ENCODE results near the gene SEPTIN12. TPM values are rescaled to one million over a fixed set of nuclear protein-coding genes. Genes with fewer than 3 reads are reported as not detected.

The SEPTIN12 gene
- total RNA-seq, 2 experiments from 2014 or later = not detected

DNA sequence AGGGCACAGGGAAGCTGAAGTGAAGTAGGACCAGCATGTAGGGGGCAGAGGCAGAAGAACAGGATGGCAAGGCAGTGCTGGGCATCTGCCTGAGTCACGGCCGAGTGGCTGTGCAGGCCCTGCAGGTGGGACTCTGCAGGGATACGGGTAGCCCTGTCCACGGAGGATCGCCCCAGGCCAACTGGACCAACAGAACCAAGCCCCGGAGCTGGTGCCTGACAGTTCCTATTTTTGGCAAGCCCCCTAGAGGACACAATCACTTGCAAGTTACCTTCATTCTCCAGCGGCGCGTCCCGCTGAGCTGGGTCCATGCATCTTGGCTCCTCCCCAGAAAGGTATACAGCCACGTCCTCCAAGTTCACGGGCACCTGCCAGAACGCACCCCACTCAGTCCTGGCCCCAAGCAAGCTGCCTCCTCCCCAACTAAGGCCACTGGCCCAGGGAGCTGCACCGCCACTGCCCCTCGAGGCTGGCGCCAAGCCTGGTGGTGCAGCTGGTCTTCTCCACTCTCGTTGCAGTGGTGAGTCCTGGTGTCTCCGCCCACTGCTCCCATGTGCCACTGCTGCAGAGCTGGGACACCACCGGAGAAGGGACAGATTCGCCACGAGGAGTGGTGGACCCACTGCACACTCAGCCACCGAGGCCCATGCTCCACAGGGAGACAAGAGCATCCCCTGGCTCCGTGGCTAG, 27.8 kb downstream of the SEPTIN12 start:
- DNase-seq = no peak
- H3K4me1 Mint-ChIP-seq = no peaks in the 10 kb centered on the region
- no peaks in the 10 kb centered on the region for H3K27me3 Mint-ChIP-seq
- H3K27ac Mint-ChIP-seq = no peak overlapping the region
- H3K9me3 Mint-ChIP-seq = no peaks in the 10 kb centered on the region
- H3K36me3 Mint-ChIP-seq = peaks cover 14% of the 10 kb centered on the region
- no peak overlapping the region for H3K4me3 Mint-ChIP-seq

- Mint-ChIP-seq H3K4me3 (no peak overlapping the region), H3K9me3 (no peaks in the 10 kb centered on the region), H3K27ac (no peak overlapping the region), H3K4me1 (no peaks in the 10 kb centered on the region), H3K27me3 (no peaks in the 10 kb centered on the region), H3K36me3 (peaks cover 20% of the 10 kb centered on the region)
- no peak for DNase-seq
Observed at GRCh38 chr16:4755687-4756086, 32.5 kb downstream of the SEPTIN12 start.

DNA sequence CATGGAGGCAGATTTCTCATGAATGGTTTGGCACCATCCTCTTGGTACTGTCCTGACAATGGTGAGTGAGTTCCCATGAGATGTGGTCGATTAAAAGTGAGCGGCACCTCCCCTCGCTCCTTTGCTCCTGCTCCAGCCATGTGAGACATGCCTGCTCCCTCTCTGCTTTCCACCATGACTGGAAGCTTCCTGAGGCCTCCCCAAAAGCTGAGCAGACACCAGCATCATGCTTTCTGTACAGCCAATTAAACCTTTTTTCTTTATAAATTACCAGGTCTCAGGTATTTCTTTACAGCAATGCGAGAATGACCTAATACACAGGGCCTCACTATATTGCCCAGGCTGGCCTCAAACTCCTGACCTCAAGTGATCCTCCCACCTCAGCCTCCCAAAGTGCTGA, 33.3 kb downstream of the SEPTIN12 start:
- Mint-ChIP-seq H3K27ac (no peak overlapping the region), H3K4me3 (no peak overlapping the region), H3K36me3 (peaks cover 18% of the 10 kb centered on the region), H3K4me1 (no peaks in the 10 kb centered on the region), H3K9me3 (no peaks in the 10 kb centered on the region), H3K27me3 (no peaks in the 10 kb centered on the region)
- DNase-seq = no peak

GRCh38 chr16:4753227-4753626, 34.9 kb downstream of the SEPTIN12 start:
- no peak overlapping the region for H3K27ac Mint-ChIP-seq
- no peaks in the 10 kb centered on the region for H3K9me3 Mint-ChIP-seq
- no peak for DNase-seq
- H3K36me3 Mint-ChIP-seq = peaks cover 15% of the 10 kb centered on the region
- H3K4me3 Mint-ChIP-seq = no peak overlapping the region
- no peaks in the 10 kb centered on the region for H3K27me3 Mint-ChIP-seq
- H3K4me1 Mint-ChIP-seq = peaks cover 6% of the 10 kb centered on the region

DNA sequence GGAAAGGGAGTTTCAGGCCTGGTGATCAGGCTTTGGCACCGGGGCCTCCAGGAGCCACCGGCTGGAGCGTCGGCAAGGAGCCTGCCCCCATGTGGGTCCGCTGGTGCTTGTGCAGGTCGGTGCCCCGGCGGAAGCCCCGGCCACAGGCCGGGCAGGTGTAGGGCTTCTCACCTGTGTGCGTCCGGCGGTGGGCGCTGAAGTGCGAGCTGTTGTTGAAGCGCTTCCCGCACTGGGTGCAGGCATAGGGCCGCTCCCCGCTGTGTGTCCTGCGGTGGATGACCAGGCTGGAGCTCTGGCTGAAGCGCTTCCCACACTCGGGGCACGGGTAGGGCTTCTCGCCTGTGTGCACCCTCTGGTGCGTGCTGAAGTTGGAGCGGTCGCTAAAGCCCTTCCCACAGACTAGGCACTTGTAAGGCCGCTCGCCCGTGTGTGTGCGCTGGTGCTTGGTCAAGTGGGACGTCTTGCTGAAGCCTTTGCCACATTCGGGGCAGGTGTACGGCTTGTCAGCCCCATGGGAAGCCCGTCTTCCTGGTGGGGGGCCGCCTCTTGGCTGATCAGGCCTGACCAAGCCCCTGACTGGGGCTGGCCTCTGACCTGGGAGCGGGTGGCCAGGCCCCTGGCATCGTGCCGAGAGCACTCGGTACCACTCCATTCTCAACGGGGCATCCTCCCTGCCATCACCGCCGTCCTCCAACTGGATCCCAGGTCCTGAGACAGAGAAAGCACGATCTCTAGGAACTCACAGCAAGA, 35.6 kb downstream of the SEPTIN12 start:
- Mint-ChIP-seq H3K4me1 (peaks cover 13% of the 10 kb centered on the region), H3K27ac (no peak overlapping the region), H3K27me3 (no peaks in the 10 kb centered on the region), H3K4me3 (no peak overlapping the region), H3K9me3 (no peaks in the 10 kb centered on the region), H3K36me3 (peaks cover 15% of the 10 kb centered on the region)
- no peak for DNase-seq

- H3K27ac Mint-ChIP-seq = no peak overlapping the region
Observed at GRCh38 chr16:4750896-4751295, 37.2 kb downstream of the SEPTIN12 start.

DNA sequence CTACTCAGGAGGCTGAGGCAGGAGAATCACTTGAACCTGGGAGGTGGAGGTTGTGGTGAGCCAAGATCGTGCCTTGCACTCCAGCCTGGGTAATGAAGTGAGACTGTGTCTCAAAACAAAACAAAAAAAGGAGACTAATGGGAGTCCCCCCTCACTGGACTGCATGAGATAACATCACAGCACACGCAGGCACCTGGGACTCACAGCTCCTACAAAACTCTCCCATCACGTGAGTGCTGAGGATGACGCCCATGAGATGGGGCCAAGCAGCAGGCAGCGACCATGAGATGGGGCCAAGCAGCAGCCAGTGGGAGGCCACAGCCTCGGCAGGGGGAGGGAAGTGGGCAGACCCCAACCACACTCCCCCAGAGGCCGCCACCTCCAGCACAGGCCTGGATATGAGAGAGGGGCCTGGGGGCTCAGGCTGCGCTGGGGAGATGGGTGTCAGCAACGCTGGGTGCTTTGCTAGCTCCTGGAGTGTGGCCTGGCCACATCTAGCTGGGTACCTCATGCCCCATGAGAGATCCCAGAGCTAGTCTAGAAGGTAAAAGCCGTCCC, 38.4 kb downstream of the SEPTIN12 start:
- no peaks in the 10 kb centered on the region for H3K9me3 Mint-ChIP-seq
- DNase-seq = no peak
- no peak overlapping the region for H3K27ac Mint-ChIP-seq
- no peaks in the 10 kb centered on the region for H3K27me3 Mint-ChIP-seq
- no peak overlapping the region for H3K4me3 Mint-ChIP-seq
- H3K4me1 Mint-ChIP-seq = peaks cover 27% of the 10 kb centered on the region
- H3K36me3 Mint-ChIP-seq = peaks cover 4% of the 10 kb centered on the region

More at GRCh38 chr16:4750896-4751295, 37.2 kb downstream of the SEPTIN12 start:
- H3K27me3 Mint-ChIP-seq = no peaks in the 10 kb centered on the region
- DNase-seq = no peak
- peaks cover 14% of the 10 kb centered on the region for H3K36me3 Mint-ChIP-seq
- H3K4me1 Mint-ChIP-seq = peaks cover 27% of the 10 kb centered on the region
- no peak overlapping the region for H3K4me3 Mint-ChIP-seq
- no peaks in the 10 kb centered on the region for H3K9me3 Mint-ChIP-seq

DNA sequence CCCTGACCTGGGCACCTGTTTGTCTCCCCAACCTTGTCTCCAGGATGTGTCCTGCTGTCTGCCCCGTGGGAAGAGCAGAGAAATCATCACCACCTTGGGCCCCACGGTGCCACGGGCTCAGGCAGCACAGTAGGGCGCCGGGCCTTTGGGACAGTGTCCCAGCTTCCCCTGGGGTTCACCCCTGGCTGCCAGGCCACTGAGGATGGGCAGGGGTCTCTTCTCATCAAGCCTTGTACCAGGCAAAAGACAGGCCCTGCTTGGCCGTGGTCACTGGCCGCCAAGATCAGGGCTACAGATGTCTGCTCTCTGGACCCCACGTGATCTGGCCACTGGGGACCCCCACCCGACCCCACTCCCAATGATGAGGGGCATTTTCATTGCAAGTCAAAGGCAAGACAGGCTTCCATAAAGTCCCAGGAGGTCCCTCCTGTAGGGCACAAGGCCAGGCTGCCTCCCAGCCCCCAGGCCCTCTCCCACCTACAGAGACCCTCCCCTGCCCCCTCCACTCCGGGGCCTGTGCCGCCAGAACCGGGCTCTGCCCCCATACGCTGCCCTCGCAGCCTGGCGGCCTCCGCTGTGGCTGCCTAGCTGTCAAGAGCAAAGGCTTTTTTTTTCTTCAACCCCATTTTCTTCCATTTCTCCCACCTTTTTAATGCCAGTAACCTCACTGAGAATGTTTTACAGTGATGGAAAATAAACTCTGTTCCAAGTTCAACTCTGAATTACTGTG, 39.3 kb downstream of the SEPTIN12 start:
- DNase-seq = no peak
- peaks cover 27% of the 10 kb centered on the region for H3K4me1 Mint-ChIP-seq
- peaks cover 2% of the 10 kb centered on the region for H3K36me3 Mint-ChIP-seq
- H3K27me3 Mint-ChIP-seq = no peaks in the 10 kb centered on the region
- H3K4me3 Mint-ChIP-seq = no peak overlapping the region
- H3K27ac Mint-ChIP-seq = peak overlapping the region; percentile 88
- no peaks in the 10 kb centered on the region for H3K9me3 Mint-ChIP-seq

DNA sequence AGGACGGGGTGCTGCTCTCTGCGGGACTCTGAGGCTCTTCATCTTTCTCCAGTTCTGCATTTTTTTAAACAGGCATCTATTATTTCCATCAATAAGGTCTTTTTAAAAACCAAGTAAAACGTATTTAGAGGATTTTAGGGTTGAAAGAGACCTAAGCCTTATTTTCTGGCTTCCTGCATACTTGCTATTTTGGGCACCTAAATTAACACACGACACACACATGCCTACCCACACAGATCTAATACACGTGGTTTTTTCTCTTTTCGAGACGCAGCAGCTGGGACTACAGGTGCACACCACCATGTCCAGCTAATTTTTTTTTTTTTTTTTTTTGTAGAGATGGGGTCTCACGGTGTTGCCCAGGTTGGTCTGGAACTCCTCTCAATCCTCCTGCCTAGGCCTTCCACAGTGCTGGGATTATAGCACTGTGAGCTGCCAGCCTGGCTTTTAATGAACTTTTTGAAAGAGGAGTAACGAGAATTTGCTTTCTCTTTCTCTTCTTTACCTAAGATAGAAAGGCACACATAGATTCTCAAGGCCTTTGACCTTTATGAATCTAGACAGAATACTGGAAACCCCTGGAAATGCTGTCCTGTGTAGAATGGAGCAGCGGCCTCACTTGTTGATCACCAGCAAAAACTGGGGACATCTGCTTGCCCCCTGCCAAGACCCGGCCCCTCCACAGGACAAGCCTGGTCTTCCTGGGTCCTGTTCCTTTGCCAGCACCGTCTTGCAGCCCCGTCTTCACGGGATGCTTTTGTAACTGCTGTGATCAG, 40.1 kb downstream of the SEPTIN12 start:
- Mint-ChIP-seq H3K9me3 (no peaks in the 10 kb centered on the region), H3K36me3 (peaks cover 2% of the 10 kb centered on the region), H3K27ac (peak overlapping the region; percentile 88), H3K27me3 (no peaks in the 10 kb centered on the region), H3K4me3 (peak overlapping the region; percentile 35), H3K4me1 (peaks cover 33% of the 10 kb centered on the region)
- DNase-seq = no peak

GRCh38 chr16:4746991-4747574, 41.1 kb downstream of the SEPTIN12 start:
- Mint-ChIP-seq H3K27me3 (no peaks in the 10 kb centered on the region), H3K4me3 (no peak overlapping the region), H3K27ac (peak overlapping the region; percentile 88), H3K36me3 (peaks cover 2% of the 10 kb centered on the region), H3K9me3 (no peaks in the 10 kb centered on the region), H3K4me1 (peaks cover 39% of the 10 kb centered on the region)
- DNase-seq = peak; percentile 18

- Mint-ChIP-seq H3K27me3 (no peaks in the 10 kb centered on the region), H3K4me1 (peaks cover 39% of the 10 kb centered on the region), H3K4me3 (no peak overlapping the region), H3K27ac (peak overlapping the region; percentile 4), H3K36me3 (peaks cover 2% of the 10 kb centered on the region), H3K9me3 (no peaks in the 10 kb centered on the region)
- no peak for DNase-seq
Observed at GRCh38 chr16:4746215-4746614, 41.9 kb downstream of the SEPTIN12 start.

DNA sequence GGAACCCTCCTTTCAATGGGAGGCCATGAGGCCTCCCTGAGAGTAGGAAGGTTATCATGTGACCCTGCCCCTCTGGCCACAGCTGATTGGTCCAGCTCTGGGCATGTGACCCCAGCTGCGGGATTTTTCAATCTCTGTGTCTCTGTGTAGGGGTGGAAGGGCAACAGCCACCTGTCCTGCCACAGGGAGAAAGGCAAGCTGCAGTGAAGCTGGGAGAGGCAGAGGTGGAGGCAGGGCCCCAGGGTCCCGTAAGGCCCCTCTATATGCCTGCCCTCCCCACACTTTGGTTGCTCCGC, 42.9 kb downstream of the SEPTIN12 start:
- Mint-ChIP-seq H3K4me3 (no peak overlapping the region), H3K36me3 (peaks cover 2% of the 10 kb centered on the region), H3K27me3 (no peaks in the 10 kb centered on the region), H3K4me1 (peaks cover 39% of the 10 kb centered on the region), H3K27ac (no peak overlapping the region), H3K9me3 (no peaks in the 10 kb centered on the region)
- DNase-seq = no peak

DNA sequence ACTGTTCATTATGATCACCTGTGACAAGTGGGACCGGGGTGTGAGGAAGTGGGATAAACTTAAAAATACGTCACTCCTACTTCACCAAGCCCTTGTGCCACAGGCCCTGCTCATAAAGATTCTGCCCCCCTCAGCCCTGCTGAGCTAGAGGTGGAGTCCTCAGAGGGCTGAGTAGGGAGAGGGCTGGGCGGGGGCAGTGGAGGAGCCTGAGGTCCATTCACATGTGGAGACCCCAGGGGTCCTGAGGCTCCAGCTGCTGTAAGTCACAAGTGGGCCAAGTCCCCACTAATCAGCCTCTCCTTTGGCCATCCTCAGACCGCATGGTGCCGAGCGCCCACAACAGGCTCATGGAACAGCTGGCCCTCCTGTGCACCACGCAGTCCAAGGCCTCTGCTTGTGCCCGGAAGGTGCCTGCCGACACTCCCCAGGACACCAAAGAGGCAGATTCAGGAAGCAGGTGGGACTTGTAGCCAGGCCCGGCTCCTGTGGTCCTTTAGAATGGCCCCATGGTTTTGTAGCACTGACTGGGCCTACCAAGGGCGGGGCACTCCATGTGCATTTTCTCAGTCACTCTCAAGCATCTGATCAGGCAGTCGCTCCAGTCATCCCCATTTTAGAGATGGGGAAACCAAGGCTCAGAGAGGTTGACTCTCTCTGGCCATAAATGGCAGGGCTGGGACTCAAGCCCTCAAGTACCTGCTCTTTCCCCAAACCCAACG, 43.4 kb downstream of the SEPTIN12 start:
- Mint-ChIP-seq H3K27me3 (no peaks in the 10 kb centered on the region), H3K4me3 (no peak overlapping the region), H3K4me1 (peaks cover 39% of the 10 kb centered on the region), H3K36me3 (peaks cover 2% of the 10 kb centered on the region), H3K9me3 (no peaks in the 10 kb centered on the region), H3K27ac (no peak overlapping the region)
- DNase-seq = no peak

All from activated naive CD8-positive, alpha-beta T cell treated with anti-CD3 and anti-CD28 coated beads for 36 hours (primary cell).